C4-2B (cell line): ENCODE data around the gene FREM1.

ENCODE experiments used
- ZFX ChIP-seq: fragments of 450-650 bp; IDR thresholded peaks from 2 replicates; pipeline ENCODE4 v1.6.1; 2017
- TF ChIP-seq, protein P1 (sequence below): fragments of 450-650 bp; conservative IDR thresholded peaks from 2 replicates; pipeline ENCODE4 v1.5.1; 2017; ENCODE audit warnings: mild to moderate bottlenecking

GRCh38 chr9:14906000-14906399, 4.2 kb downstream of the FREM1 start:
- TF ChIP-seq, protein P1, sequence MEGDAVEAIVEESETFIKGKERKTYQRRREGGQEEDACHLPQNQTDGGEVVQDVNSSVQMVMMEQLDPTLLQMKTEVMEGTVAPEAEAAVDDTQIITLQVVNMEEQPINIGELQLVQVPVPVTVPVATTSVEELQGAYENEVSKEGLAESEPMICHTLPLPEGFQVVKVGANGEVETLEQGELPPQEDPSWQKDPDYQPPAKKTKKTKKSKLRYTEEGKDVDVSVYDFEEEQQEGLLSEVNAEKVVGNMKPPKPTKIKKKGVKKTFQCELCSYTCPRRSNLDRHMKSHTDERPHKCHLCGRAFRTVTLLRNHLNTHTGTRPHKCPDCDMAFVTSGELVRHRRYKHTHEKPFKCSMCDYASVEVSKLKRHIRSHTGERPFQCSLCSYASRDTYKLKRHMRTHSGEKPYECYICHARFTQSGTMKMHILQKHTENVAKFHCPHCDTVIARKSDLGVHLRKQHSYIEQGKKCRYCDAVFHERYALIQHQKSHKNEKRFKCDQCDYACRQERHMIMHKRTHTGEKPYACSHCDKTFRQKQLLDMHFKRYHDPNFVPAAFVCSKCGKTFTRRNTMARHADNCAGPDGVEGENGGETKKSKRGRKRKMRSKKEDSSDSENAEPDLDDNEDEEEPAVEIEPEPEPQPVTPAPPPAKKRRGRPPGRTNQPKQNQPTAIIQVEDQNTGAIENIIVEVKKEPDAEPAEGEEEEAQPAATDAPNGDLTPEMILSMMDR: no peak
- TF ChIP-seq ZFX: no peak
